GM19324 (cell line): ENCODE measurements around the gene KRTAP5-3.

Experiments
- ATAC-seq: cut with Tn5 transposase; IDR thresholded peaks from one replicate; pipeline ENCODE4 v1.9.1; 2021; ENCODE audit warnings: mild to moderate bottlenecking, moderate library complexity; ENCODE audit not compliant: unreplicated experiment, low FRiP score

The KRTAP5-3 gene

DNA sequence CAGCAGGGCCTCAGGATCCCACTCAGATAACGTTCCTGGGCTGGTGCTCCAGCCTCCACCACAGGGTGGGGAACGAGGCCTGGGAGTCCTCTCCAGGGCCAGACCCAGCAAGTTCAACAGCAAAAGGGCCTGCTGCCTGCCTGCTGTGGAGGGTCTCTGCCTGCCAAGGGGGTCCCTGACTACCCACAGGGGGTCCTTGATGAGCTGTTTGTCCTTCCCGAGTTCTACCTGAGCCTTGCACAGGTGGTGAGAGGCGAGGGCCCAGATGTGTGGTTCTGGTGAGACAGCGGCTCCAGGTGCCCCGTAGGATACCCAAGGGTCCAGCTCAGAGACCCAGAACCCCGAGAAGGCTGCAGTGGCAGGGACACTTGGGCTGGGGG, 40.6 kb downstream of the KRTAP5-3 start:
- ATAC-seq: no peak

DNA sequence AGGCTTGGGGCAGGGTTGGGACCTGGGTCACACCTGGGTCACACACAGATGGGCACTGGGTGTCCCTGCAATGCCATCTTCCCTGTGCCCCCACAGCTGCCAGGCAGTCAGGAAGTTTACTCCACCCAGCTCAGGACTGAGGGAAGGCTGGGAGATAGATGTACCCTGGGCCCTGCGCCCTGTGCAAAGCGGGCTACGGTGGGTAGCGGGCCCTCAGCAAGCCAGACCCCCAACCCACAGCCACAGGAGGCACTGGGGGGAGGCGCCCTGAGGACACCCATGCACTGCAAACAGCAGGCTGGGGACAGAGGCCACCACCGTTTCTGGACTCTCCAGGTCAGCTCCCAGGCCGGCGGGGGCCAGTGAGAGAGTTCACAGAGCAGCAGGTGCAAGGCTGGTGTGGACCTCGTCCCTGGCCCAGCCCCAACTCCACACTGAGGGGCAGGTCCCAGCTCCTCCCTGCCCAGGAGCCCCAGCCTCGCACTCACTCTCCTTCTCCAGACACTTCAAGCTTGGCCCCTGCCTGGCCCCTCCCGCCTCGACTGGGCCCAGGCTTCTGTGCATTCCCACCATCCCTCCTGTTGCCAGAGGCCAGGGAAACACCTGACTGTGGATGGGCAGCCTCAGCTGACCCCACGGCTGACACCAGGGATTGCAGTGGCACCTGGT, 41.1 kb downstream of the KRTAP5-3 start:
- no peak for ATAC-seq

GRCh38 chr11:1566381-1567051, 41.7 kb downstream of the KRTAP5-3 start:
- no peak for ATAC-seq

- no peak for ATAC-seq
These were observed 42.4 kb downstream of the KRTAP5-3 start for GRCh38 chr11:1565904-1566247.

DNA sequence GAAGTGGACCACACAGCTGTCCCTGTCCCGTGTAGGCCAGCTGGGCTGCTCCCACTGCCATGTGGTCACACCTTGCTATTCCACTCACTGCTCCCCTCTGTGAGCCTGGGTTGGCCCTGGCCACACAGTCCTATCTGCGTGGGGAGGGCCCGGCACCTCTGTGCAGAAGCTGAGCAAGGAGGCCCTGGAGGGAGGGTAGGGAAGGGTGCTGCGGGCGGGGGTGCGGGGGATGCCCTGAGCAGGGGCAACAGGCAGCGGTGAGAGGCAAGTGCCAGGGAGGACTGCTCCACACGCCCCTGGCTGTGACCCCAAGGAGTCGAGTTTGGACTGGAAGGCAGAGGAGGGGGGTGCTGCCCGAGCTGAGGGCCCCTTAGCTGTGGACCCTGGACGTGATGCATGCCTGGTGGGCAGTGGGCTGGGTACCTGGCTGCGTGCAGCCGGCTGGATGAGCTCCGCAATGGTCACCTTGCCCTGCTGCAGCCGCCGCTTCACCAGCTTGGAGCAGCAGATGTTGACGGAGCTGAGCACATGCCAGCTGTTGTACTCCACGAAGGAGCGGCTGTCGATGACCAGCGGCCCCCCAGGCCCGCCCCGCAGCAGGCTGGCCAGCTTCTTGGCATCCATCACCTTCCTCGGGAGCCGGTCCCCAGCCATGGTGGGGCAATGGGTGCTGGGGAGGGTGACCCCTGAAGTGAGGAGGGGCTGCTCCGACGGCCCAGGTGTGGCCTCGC, 42.9 kb downstream of the KRTAP5-3 start:
- no peak for ATAC-seq

DNA sequence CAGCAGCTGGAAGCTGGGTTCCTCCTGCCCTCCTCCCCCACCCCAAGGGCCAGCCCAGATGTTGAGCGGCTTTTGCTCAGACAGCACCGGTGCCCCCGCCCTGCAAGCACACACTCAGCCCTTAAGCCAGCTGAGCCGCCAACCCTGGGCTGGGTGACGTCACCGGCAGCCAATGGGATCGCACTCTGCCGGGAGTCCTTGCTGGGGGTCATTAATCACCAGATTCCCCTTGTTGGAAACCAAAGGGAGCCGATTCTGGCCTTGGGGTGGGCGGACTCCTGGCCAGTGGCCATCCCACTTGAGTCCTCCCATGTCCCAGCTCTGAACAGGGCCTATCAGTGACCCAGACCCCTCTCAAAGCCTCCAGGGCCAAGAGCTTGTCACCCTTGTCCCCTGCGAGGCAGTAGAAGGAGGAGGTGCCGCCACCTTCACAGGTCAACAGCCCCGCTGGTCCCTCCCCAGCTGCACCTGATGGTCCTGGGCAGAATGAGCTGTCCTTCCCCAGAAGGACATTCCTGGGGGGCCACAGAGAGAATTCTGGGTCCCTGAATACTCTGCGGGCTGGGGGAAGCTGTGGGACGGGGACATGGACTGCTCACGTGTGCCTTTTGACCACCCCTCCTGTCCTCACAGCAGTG, 43.6 kb downstream of the KRTAP5-3 start:
- ATAC-seq: no peak

DNA sequence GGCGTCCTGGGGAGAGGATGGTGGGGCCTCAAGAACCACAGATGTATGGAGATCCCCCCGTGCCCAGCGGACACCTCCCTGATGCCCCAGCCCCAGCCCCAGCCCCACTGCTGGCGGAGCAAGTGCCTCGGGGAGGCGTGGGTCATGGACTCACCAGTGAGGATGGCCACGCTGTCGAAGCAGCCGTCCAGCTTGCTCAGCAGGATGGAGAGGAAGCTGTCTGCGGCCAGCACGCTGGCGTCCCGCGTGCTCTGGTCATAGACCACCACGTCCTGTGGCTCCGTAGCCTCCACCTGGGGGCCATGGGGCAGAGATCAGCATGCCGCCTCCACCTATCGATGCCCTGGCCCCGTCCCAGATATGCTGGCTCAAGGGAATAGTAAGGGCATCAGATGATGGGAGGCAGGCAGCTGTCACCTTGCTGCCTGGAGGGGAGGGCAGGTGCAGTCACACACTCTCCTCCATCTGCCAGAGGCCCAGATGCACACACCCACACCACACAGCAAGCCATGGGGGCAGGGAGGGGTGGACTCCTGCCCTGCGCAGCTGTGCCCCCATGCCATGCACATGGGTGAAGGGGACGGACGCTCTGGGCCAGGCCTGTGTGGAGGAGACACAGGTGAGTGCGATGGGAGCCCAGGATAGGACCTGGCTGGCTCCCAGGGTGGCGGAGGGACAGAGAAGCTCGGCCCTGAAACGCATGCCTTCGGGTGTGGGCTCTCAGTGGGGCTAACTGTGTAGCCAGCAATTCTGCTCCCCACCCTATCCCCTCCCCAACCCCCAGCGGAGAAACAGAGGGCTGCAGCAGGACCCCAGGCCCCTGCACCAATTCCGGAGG, 44.3 kb downstream of the KRTAP5-3 start:
- ATAC-seq: no peak

GRCh38 chr11:1563149-1563638, 45.1 kb downstream of the KRTAP5-3 start:
- ATAC-seq: no peak

DNA sequence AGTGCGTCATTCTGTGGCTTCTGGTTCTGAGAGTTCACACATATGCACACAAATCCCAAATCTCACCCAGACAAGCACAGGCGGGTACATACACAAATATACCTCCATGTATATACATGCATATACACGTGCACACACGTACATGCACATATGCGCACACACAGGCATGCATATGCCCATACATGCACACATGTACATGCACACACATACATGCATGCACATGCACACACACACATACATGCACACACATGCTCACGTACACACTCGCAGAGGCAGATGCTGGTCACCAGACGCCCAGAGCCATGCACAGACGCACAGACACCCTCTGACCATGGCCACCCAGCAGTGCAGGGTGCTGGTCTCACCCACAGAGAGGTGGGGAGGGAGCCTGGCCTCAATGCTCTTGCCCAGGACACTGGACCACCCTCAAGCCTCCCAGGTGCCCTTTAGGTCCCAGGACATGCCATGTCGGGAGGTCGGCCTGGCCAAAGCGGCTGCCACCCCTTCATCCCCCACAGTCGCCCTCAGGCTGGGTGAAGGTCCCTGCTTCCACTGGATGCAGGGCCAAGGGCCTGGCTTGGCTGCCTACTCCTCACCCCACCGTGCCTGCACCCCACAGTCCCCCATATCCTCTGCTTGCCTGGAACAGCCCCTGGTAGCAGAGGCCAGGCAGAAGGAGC, 45.7 kb downstream of the KRTAP5-3 start:
- ATAC-seq: no peak

GRCh38 chr11:1561955-1562354, 46.3 kb downstream of the KRTAP5-3 start:
- no peak for ATAC-seq

- ATAC-seq: no peak
These were observed 47.0 kb downstream of the KRTAP5-3 start for GRCh38 chr11:1561266-1561665.

DNA sequence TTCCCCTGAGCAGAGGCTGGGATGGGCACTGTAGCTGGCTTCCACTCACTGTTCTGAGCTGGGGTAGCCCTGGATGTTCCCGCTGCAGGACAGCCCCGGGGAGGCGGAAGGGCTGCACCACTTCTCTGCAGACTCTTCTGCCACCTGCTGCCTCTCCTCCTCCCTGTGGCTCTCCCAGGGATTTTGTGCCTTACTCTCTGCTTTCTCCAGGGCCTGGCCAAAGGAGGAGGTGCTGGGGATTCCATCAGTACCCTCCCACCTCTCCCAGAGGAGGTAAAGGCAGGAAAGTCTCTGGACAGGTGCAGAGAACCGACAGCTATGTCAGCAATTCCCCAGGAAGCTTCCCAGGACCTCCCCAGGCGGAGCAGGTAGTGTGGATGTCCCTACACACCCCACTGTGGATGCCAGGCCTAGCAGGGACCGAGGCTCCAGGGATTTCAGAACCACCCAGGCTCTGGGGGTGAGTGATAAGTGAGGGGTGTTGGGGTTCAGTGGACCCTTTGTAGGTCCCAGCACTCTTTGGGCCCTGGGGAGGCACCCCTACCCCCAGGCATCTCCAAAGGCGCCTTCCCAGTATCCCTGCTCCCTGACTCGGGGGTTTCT, 47.5 kb downstream of the KRTAP5-3 start:
- ATAC-seq: no peak

DNA sequence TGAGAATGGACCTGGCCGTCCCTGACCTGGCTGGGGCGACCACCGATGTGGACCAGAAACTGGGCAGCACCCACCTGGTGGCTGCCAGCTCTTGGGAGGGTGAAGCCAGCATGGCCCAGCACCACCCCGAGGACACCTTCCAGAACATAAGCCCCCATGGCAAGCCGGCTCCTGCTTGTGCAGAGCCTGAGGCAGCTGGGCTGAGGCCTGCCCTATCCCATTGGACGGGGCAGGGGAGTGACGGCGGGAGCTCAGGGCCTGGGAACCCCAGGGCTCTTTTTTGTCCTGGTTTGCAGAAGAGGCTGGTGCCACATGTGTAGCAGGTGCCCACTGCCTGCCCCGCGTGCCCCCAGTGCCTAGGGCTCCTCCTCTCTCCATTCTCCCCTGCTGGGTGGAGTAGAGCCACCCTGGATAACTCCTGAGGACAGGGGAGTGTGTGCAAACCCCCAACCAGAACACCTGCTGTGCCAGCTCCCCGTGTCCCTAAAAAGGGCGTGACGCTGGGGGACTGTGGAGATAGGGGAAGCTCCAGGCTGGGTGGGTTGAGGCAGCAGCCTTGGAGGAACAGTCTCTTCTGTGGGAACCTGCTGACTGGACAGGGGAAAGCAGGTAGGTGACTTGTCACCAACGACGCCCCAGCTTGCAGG, 48.1 kb downstream of the KRTAP5-3 start:
- no peak for ATAC-seq

DNA sequence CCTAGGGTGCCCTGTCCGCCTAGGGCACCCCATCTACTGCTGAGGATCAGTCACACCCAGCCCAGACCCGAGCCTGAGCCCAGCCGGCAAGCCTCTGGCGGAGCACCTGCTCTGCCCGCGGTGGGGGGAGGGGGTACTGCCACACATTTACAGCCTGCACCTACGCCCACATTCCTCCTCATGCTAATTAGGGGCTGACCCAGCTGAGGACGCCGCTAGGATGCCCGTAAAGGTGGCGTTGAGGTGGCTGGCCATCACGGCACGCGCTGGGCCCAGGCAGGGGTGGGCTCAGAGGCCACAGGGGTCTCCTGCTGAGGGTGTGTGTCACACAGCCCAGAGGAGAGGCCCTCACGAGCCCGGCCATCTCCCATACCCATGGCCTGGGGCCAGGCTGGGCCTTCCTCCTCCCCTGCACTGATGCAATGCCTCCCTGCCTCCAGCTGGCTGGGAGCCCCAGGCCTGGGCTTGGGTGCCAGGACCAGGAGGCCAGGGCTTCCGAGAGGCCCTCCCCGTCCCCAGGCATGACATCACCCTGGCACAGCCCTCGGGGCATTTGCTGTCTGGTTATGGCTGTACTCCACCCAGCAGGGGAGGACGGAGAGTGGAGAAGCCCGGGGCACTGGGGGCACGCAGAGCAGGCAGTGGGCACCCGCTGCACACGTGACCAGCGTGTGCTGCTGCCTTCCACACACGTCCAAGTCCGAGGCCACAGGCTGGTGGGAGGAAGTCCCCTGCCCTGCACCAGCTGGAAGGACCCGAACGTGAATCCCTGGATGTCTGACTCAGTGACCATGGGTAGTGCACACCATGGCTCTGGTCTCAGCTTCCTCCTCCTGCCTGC, 48.9 kb downstream of the KRTAP5-3 start:
- ATAC-seq: no peak

- no peak for ATAC-seq
These were observed 49.5 kb downstream of the KRTAP5-3 start for GRCh38 chr11:1558775-1559110.

GRCh38 chr11:1557904-1558774, 50.1 kb downstream of the KRTAP5-3 start:
- no peak for ATAC-seq
